Measurements from ENCODE around the gene GALK2.
"Not testable (repeated sequence)": the region's sequence is repeated elsewhere in the genome, so short reads cannot be mapped to it uniquely, and the experiment has no call there.

Gene GALK2

GRCh38 chr15:49183741-49184140 lies 13.7 kb downstream of the GALK2 start:
- H3K36me3 Mint-ChIP-seq = peaks cover 30% of the 10 kb centered on the region

GRCh38 chr15:49185473-49185872 lies 15.4 kb downstream of the GALK2 start:
- H3K36me3 Mint-ChIP-seq = peaks cover 30% of the 10 kb centered on the region
- H3K9me3 Mint-ChIP-seq = peaks cover 5% of the 10 kb centered on the region
- H3K27me3 Mint-ChIP-seq = no peaks in the 10 kb centered on the region
- no peak overlapping the region for H3K4me3 Mint-ChIP-seq
- H3K27ac Mint-ChIP-seq = no peak overlapping the region
- peaks cover 61% of the 10 kb centered on the region for H3K4me1 Mint-ChIP-seq

More at GRCh38 chr15:49183741-49184140, 13.7 kb downstream of the GALK2 start:
- H3K4me3 Mint-ChIP-seq, H3K9me3 Mint-ChIP-seq, H3K27me3 Mint-ChIP-seq, H3K27ac Mint-ChIP-seq: not testable (repeated sequence)
- H3K4me1 Mint-ChIP-seq = peaks cover 60% of the 10 kb centered on the region

GRCh38 chr15:49187549-49188245 lies 17.6 kb downstream of the GALK2 start:
- Mint-ChIP-seq H3K4me1 (peaks cover 62% of the 10 kb centered on the region), H3K9me3 (peaks cover 5% of the 10 kb centered on the region), H3K36me3 (peaks cover 26% of the 10 kb centered on the region), H3K27ac (no peak overlapping the region), H3K27me3 (no peaks in the 10 kb centered on the region), H3K4me3 (no peak overlapping the region)

- H3K27me3 Mint-ChIP-seq = no peaks in the 10 kb centered on the region
- peaks cover 56% of the 10 kb centered on the region for H3K4me1 Mint-ChIP-seq
- H3K27ac Mint-ChIP-seq = no peak overlapping the region
- peaks cover 24% of the 10 kb centered on the region for H3K36me3 Mint-ChIP-seq
- H3K4me3 Mint-ChIP-seq = no peak overlapping the region
- peaks cover 5% of the 10 kb centered on the region for H3K9me3 Mint-ChIP-seq
These were observed 18.9 kb downstream of the GALK2 start for GRCh38 chr15:49188933-49189332.

- H3K4me1 Mint-ChIP-seq = peaks cover 49% of the 10 kb centered on the region
- no peaks in the 10 kb centered on the region for H3K27me3 Mint-ChIP-seq
- H3K27ac Mint-ChIP-seq = no peak overlapping the region
- H3K9me3 Mint-ChIP-seq = no peaks in the 10 kb centered on the region
- no peak overlapping the region for H3K4me3 Mint-ChIP-seq
- H3K36me3 Mint-ChIP-seq = peaks cover 20% of the 10 kb centered on the region
These were observed 19.6 kb downstream of the GALK2 start for GRCh38 chr15:49189631-49190030.

- Mint-ChIP-seq H3K4me3 (no peak overlapping the region), H3K27me3 (no peaks in the 10 kb centered on the region), H3K27ac (no peak overlapping the region), H3K4me1 (peaks cover 43% of the 10 kb centered on the region), H3K36me3 (peaks cover 20% of the 10 kb centered on the region), H3K9me3 (no peaks in the 10 kb centered on the region)
These were observed 20.5 kb downstream of the GALK2 start for GRCh38 chr15:49190586-49190985.

- H3K9me3 Mint-ChIP-seq = no peaks in the 10 kb centered on the region
- H3K36me3 Mint-ChIP-seq = peaks cover 11% of the 10 kb centered on the region
- no peak overlapping the region for H3K4me3 Mint-ChIP-seq
- H3K4me1 Mint-ChIP-seq = peaks cover 44% of the 10 kb centered on the region
- H3K27ac Mint-ChIP-seq = no peak overlapping the region
- no peaks in the 10 kb centered on the region for H3K27me3 Mint-ChIP-seq
These were observed 21.8 kb downstream of the GALK2 start for GRCh38 chr15:49191892-49192291.

- Mint-ChIP-seq H3K36me3 (peaks cover 6% of the 10 kb centered on the region), H3K4me1 (peaks cover 38% of the 10 kb centered on the region), H3K4me3 (no peak overlapping the region), H3K9me3 (no peaks in the 10 kb centered on the region), H3K27ac (no peak overlapping the region), H3K27me3 (no peaks in the 10 kb centered on the region)
These were observed 26.8 kb downstream of the GALK2 start for GRCh38 chr15:49196856-49197255.

- Mint-ChIP-seq H3K27me3 (no peaks in the 10 kb centered on the region), H3K9me3 (peaks cover 4% of the 10 kb centered on the region), H3K36me3 (peaks cover 23% of the 10 kb centered on the region), H3K27ac (peak overlapping the region; percentile 8), H3K4me3 (no peak overlapping the region), H3K4me1 (peaks cover 34% of the 10 kb centered on the region)
These were observed 29.6 kb downstream of the GALK2 start for GRCh38 chr15:49199666-49200065.

- Mint-ChIP-seq H3K27ac (no peak overlapping the region), H3K9me3 (peaks cover 4% of the 10 kb centered on the region), H3K27me3 (no peaks in the 10 kb centered on the region), H3K4me3 (no peak overlapping the region), H3K36me3 (peaks cover 30% of the 10 kb centered on the region), H3K4me1 (peaks cover 33% of the 10 kb centered on the region)
These were observed 30.3 kb downstream of the GALK2 start for GRCh38 chr15:49200347-49200746.

GRCh38 chr15:49208102-49208501 lies 38.1 kb downstream of the GALK2 start:
- peaks cover 74% of the 10 kb centered on the region for H3K36me3 Mint-ChIP-seq
- H3K4me1 Mint-ChIP-seq = peaks cover 36% of the 10 kb centered on the region
- not testable (repeated sequence) for H3K27me3 Mint-ChIP-seq, H3K4me3 Mint-ChIP-seq
- peak overlapping the region; percentile 5 for H3K27ac Mint-ChIP-seq
- peaks cover 47% of the 10 kb centered on the region for H3K9me3 Mint-ChIP-seq

GRCh38 chr15:49212897-49213296 lies 42.9 kb downstream of the GALK2 start:
- H3K9me3 Mint-ChIP-seq = peaks cover 35% of the 10 kb centered on the region
- no peaks in the 10 kb centered on the region for H3K27me3 Mint-ChIP-seq
- H3K36me3 Mint-ChIP-seq = peaks cover 47% of the 10 kb centered on the region
- H3K4me1 Mint-ChIP-seq = peaks cover 37% of the 10 kb centered on the region
- H3K27ac Mint-ChIP-seq = no peak overlapping the region
- no peak overlapping the region for H3K4me3 Mint-ChIP-seq

GRCh38 chr15:49215768-49216739 lies 46.0 kb downstream of the GALK2 start:
- no peak overlapping the region for H3K27ac Mint-ChIP-seq
- no peaks in the 10 kb centered on the region for H3K27me3 Mint-ChIP-seq
- no peak overlapping the region for H3K4me3 Mint-ChIP-seq
- H3K4me1 Mint-ChIP-seq = peaks cover 31% of the 10 kb centered on the region
- peaks cover 47% of the 10 kb centered on the region for H3K36me3 Mint-ChIP-seq
- H3K9me3 Mint-ChIP-seq = peaks cover 21% of the 10 kb centered on the region

GRCh38 chr15:49223536-49224274 lies 53.7 kb downstream of the GALK2 start:
- Mint-ChIP-seq H3K4me3 (no peak overlapping the region), H3K27me3 (no peaks in the 10 kb centered on the region), H3K27ac (no peak overlapping the region), H3K9me3 (peaks cover 26% of the 10 kb centered on the region), H3K36me3 (peaks cover 60% of the 10 kb centered on the region), H3K4me1 (peaks cover 43% of the 10 kb centered on the region)

- Mint-ChIP-seq H3K27ac (no peak overlapping the region), H3K4me3 (no peak overlapping the region), H3K36me3 (peaks cover 54% of the 10 kb centered on the region), H3K27me3 (no peaks in the 10 kb centered on the region), H3K4me1 (peaks cover 50% of the 10 kb centered on the region), H3K9me3 (peaks cover 17% of the 10 kb centered on the region)
These were observed 55.7 kb downstream of the GALK2 start for GRCh38 chr15:49225572-49226281.

All from activated naive CD4-positive, alpha-beta T cell treated with anti-CD3 and anti-CD28 coated beads, Interleukin-2, amount 50 U/mL, for 24 hours (primary cell).